ENCODE measurements around the gene NTN1. TPM values are rescaled to one million over a fixed set of nuclear protein-coding genes. Genes with fewer than 3 reads are reported as not detected.
A peak's percentile ranks its signal among the peaks of the same experiment; 100 is the strongest.

The NTN1 gene
- total and polyA plus RNA-seq, 7 donors: 0.38 to 2.1 (median 0.85) TPM

DNA sequence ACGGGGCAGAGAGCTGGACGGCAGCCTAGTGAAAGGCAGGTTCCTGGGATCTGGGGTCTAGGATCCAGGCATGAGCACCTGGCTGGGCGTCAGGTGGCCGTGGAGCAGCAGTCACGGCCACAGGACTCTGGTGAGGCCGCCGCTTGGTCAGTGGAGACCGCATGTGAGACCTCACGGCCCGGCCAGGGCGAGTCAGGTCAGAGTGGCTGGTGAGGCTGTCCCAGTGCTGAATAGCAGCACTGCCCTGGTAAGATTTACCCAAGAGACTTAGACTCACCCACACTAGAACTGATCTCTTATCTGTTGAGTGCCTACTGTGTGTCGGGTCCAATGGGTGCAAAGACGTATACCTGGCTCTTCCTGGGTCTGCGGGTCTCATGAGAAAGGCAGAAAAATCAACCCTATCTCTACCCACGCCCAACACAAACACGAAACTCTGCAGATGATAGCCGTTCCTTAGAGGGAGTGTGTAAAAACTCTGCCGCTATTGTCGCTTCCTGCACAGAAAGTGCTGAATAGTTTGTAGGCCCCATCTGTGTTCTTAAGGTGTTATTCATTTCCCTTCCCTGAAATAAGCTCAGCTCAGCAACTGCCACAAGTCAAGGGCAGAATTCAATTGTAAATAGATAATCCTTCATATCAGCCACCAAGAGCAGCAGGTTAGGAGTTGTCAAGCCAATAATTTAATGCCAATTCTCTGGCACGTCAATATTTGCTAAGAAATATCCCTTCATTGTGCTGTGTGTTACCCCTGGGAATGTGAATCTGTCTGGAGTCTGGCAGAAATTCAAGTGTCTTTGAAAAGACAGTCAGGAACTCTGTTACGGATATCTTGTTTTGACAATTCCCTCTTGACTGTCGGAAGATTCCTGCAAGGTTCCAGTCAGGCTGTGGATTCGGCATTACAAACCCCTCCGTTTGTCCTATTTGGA lies 240.0 kb downstream of the NTN1 start:
- 81 to 84% (median 83%) methylated on average over 24 of the region's 24 CpGs for WGBS, 3 donors
- Histone ChIP-seq H3K36me3 (ENCODE audit: insufficient read depth in 1 of 2, low read depth in 1 of 2) (no peaks in the 10 kb centered on the region), H3K9me3 (peaks cover 3% of the 10 kb centered on the region), H3K27ac (no peak overlapping the region), H3K4me1 (peaks cover 3% of the 10 kb centered on the region), H3K27me3 (ENCODE audit: insufficient read depth in 3 of 3, low read length in 2 of 3) (no peaks in the 10 kb centered on the region), H3K4me3 (no peak overlapping the region)
- DNase-seq (no peak), ATAC-seq (no peak)
- intact Hi-C loops (cut with DNase I): loop anchor here in 1 of 2 donors (10.0 kb wide), 1 partner anchor 63 kb away; no protein-coding TSS in a partner anchor
- TF ChIP-seq, protein P1, sequence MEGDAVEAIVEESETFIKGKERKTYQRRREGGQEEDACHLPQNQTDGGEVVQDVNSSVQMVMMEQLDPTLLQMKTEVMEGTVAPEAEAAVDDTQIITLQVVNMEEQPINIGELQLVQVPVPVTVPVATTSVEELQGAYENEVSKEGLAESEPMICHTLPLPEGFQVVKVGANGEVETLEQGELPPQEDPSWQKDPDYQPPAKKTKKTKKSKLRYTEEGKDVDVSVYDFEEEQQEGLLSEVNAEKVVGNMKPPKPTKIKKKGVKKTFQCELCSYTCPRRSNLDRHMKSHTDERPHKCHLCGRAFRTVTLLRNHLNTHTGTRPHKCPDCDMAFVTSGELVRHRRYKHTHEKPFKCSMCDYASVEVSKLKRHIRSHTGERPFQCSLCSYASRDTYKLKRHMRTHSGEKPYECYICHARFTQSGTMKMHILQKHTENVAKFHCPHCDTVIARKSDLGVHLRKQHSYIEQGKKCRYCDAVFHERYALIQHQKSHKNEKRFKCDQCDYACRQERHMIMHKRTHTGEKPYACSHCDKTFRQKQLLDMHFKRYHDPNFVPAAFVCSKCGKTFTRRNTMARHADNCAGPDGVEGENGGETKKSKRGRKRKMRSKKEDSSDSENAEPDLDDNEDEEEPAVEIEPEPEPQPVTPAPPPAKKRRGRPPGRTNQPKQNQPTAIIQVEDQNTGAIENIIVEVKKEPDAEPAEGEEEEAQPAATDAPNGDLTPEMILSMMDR (IDR thresholded peaks at IDR 0.05): no peak

- Histone ChIP-seq H3K27me3 (ENCODE audit: insufficient read depth in 3 of 3, low read length in 2 of 3) (no peaks in the 10 kb centered on the region), H3K4me3 (no peak overlapping the region), H3K27ac (no peak overlapping the region), H3K36me3 (ENCODE audit: insufficient read depth in 1 of 2, low read depth in 1 of 2) (no peaks in the 10 kb centered on the region), H3K9me3 (peaks cover 3% of the 10 kb centered on the region), H3K4me1 (peaks cover 3% of the 10 kb centered on the region)
- ATAC-seq (peak; percentile 55 to 83 (median 67)), DNase-seq (no peak)
- intact Hi-C loops (cut with DNase I): loop anchor here in 1 of 2 donors (10.0 kb wide), 1 partner anchor 59 kb away; no protein-coding TSS in a partner anchor
- TF ChIP-seq, protein P1 (IDR thresholded peaks at IDR 0.05): no peak
- WGBS, 3 donors: 34 to 50% (median 44%) methylated on average over 14 of the region's 14 CpGs
Observed at GRCh38 chr17:9266031-9266680, 244.8 kb downstream of the NTN1 start.

DNA sequence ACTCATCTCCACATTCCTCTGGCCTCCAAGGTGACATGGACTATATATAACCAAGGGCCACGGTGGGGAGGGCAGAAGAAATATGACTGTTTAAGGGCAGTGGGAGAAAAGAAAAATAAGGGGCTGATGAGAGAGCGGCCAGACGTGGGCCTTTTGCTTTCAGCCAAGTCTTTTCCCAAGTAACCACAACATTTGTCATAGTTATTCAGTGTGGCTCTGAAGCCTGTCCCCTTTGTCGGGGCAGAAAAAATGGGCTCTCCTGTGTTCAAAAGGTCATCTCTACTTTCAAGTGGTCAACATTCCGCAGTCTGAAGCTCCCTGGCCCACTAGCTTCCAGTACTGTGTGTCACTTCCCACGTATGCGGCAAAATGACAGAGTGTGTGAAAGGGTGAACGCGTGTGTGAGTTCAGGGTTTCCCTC lies 245.4 kb downstream of the NTN1 start:
- intact Hi-C loops (cut with DNase I): loop anchor here in 1 of 2 donors (10.0 kb wide), 1 partner anchor 58 kb away; no protein-coding TSS in a partner anchor
- no peak for DNase-seq
- peaks cover 2% of the 10 kb centered on the region for H3K4me1 ChIP-seq

DNA sequence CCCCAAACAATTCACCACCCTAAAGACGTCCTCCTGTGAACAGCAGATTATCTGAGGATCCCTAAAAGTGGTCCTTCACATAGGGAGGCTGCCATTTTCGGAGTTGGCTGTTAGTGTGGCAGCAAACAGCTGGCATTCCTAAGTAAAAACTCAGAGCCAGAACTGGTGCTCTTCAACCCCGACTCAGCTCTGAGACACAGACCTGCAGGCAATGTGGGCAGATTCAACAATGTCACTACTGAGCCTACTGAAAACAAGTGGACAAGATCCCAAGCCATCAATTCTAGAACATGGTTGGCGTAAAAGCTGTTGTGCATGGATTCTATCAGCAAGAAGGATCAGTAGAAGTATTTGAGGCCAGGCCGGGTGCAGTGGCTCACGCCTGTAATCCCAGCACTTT lies 247.2 kb downstream of the NTN1 start:
- WGBS, 3 donors: 85 to 93% (median 88%) methylated on average over 6 of the region's 6 CpGs
- Histone ChIP-seq H3K36me3 (ENCODE audit: insufficient read depth in 1 of 2, low read depth in 1 of 2) (no peaks in the 10 kb centered on the region), H3K27ac (no peak overlapping the region), H3K4me3 (no peak overlapping the region), H3K27me3 (ENCODE audit: insufficient read depth in 3 of 3, low read length in 2 of 3) (no peaks in the 10 kb centered on the region), H3K4me1 (no peaks in the 10 kb centered on the region), H3K9me3 (peaks cover 3% of the 10 kb centered on the region)
- DNase-seq (no peak), ATAC-seq (no peak)
- TF ChIP-seq, protein P1 (IDR thresholded peaks at IDR 0.05): no peak
- intact Hi-C loops (cut with DNase I): loop anchor here in 1 of 2 donors (10.0 kb wide), 1 partner anchor 56 kb away; no protein-coding TSS in a partner anchor

More for the DNA sequence above, 245.4 kb downstream of the NTN1 start:
- TF ChIP-seq, protein P1 (IDR thresholded peaks at IDR 0.05): no peak
- Histone ChIP-seq H3K4me3 (no peak overlapping the region), H3K27me3 (ENCODE audit: insufficient read depth in 3 of 3, low read length in 2 of 3) (no peaks in the 10 kb centered on the region), H3K27ac (no peak overlapping the region), H3K9me3 (peaks cover 3% of the 10 kb centered on the region), H3K36me3 (ENCODE audit: insufficient read depth in 1 of 2, low read depth in 1 of 2) (no peaks in the 10 kb centered on the region)
- WGBS, 3 donors: 80 to 86% (median 80%) methylated on average over 9 of the region's 9 CpGs
- peak in 1 of 4 donors; percentile 32 for ATAC-seq
